Kidney epithelial cell (primary cell): ENCODE measurements around the gene ADRB1. TPM values are rescaled to one million over a fixed set of nuclear protein-coding genes. Genes with fewer than 3 reads are reported as not detected.

Experiments
- DNase-seq: peaks from one replicate; pipeline ENCODE4 v3.0.0-alpha.2; 2010; ENCODE audit warnings: low read depth
- H3K27me3 ChIP-seq: 2 replicates; pipeline ENCODE4 v1.6.0; 2011; ENCODE audit warnings: low read length; ENCODE audit not compliant: control insufficient read depth, insufficient read depth
- H3K36me3 ChIP-seq: 2 replicates; pipeline ENCODE4 v1.5.1; 2011; ENCODE audit warnings: low read length; ENCODE audit not compliant: control insufficient read depth, insufficient read depth
- H3K4me3 ChIP-seq: 2 replicates; pipeline ENCODE4 v1.5.1; 2011; ENCODE audit warnings: low read depth, mild to moderate bottlenecking, control low read depth, low read length
- CTCF ChIP-seq: IDR thresholded peaks from 2 replicates; pipeline ENCODE4 v1.5.1; 2011; ENCODE audit warnings: mild to moderate bottlenecking, moderate library complexity, low read length, control low read depth, inconsistent platforms; ENCODE audit not compliant: insufficient read depth, poor library complexity, severe bottlenecking
- total RNA-seq: library from RNA; depleted of rRNA; stranded (reverse); fragments of >200 nt; gene quantifications from 2 replicates; pipeline ENCODE4 v1.2.3, GENCODE V29; 2015

ADRB1 gene
- total RNA-seq, 1 donor from 2014 or later, result 0.04 TPM

DNA sequence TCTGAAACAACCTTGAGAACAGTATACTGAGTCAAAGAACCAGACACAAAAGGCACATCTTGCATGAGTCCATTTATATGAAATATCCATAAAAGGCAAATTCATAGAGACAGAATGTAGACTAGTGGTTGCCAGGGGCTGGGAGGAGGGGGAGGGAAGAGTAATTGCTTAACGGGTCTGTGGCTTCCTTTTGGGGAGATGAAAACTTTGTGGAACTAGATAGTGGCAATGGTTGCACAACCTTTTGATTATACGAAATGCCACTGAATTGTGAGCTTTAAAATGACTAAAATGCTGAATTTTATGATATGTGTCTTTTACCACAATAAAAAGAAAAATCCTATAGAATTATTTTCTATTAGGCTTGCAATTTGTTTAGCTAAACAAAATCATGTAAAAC lies 16.8 kb downstream of the ADRB1 start:
- Histone ChIP-seq H3K36me3 (no peaks in the 10 kb centered on the region), H3K27me3 (no peaks in the 10 kb centered on the region), H3K4me3 (no peak overlapping the region)
- no peak for DNase-seq
- no peak for TF ChIP-seq CTCF

DNA sequence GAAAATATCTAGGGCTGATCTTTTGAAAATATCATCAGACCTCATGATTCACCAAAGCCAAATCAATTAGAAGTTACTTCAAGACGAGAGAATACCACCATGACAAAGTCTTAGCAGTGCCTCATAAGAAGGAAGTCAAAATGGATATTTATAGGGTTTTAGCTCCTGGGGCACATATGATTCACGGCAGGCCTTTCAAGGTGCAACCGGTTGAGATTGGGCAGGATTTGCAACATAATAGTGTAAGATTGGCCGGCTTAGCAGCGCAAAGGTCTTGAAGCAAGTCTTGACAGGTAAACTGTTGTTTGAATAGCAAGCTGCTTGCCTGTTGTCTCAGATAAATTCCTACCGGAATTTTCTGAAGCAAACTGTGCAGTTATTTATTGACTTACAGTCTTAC lies 17.5 kb downstream of the ADRB1 start:
- H3K36me3 ChIP-seq, result no peaks in the 10 kb centered on the region
- no peaks in the 10 kb centered on the region for H3K27me3 ChIP-seq
- H3K4me3 ChIP-seq, result no peak overlapping the region
- TF ChIP-seq CTCF, result no peak
- DNase-seq, result no peak

GRCh38 chr10:114061789-114062188 lies 18.1 kb downstream of the ADRB1 start:
- DNase-seq, result no peak
- no peaks in the 10 kb centered on the region for H3K36me3 ChIP-seq
- no peak overlapping the region for H3K4me3 ChIP-seq
- TF ChIP-seq CTCF, result no peak
- no peaks in the 10 kb centered on the region for H3K27me3 ChIP-seq

DNA sequence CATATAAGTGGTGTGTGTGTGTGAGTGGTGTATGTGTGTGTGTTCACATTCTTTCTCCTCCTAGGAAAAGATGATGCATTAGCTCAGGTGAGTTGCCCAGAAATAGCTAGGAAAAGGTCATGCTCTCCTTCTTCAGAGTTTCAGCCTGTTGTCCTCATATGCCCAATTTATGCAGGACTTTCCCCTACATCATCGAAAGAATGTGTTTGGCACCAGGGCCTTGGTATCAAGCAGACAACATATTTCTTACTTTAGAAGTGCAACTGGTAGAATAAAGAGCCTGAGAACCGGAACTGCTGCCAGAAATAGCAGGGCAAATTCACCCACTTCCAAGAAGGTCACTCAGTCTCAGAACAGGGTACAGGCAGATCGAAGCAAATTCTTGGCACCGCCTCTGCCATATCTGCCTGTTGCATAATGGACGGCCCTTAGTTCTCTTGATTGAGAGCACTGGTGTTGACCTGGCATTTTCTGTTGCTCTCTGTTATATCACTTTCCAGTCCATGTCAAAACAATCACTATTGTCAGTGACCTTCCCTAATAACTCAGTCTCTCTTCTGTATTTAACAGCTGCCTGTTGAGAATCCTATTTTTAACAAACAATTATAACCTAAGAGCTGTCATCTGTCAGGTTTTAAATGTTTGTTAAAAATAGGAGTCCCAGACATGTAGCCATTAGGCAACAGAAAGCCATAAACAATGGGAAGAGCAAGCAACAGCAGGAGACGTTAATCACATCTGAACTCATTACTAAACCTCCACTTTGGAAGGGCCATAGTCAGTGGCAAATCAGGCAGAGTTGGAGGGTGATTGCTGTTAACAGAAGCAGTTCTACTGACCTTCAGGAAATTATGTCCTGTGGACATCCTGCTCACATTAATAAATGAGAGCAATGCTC lies 20.7 kb downstream of the ADRB1 start:
- no peak for TF ChIP-seq CTCF
- Histone ChIP-seq H3K36me3 (no peaks in the 10 kb centered on the region), H3K27me3 (no peaks in the 10 kb centered on the region), H3K4me3 (no peak overlapping the region)
- DNase-seq, result no peak

DNA sequence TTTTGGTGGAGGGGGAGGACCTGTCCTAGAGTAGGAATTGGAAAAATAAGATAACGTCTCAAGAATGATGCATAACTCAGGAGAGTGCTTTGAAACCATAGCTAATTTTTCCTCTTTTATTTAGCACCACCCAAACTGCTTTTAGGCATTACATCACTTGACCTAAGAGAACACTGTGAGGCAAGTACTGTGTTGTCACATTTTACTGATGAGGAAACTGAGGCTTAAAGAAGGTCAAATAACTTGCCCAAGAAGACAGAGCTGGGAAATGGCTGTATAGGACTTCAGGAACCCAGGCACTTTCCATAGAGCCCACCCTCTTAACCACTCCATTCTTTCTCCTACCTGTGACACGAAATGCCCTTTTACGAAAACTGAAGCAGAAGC lies 21.4 kb downstream of the ADRB1 start:
- H3K27me3 ChIP-seq, result no peaks in the 10 kb centered on the region
- no peaks in the 10 kb centered on the region for H3K36me3 ChIP-seq
- no peak for TF ChIP-seq CTCF
- H3K4me3 ChIP-seq, result no peak overlapping the region
- no peak for DNase-seq
